ENCODE data around the gene ZNF408.

ZNF408 gene

DNA sequence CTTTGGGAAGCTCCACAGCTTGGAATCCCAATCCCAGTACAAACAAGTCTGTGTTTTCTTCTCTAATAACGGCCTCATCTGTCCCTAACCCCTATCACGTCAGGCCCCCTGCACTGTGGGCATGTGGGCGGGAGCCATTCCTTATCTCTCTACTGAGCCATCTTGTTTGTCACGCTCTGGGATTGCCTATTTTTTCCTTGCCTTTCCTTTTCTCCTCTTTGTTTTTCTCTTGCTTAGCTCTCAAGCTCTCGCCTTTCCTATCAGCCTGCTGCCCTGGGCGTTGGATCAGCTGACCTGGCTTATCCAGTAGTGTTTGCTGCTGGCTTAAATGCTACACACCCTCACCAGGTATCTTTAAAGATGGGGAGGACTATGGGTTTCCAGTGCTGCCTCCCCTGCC is 36.2 kb upstream of the ZNF408 start:
- H2BK120ac ChIP-seq (ENCODE audit: low read depth, low read length): no peak overlapping the region
- H2AK5ac ChIP-seq (ENCODE audit: low read depth, low read length): no peak overlapping the region
- no peak overlapping the region for H2AFZ ChIP-seq (ENCODE audit: low read length)
- no peak overlapping the region for H3K4me2 ChIP-seq (ENCODE audit: insufficient read depth, low read length, poor library complexity, severe bottlenecking)
- no peak overlapping the region for H3K23ac ChIP-seq (ENCODE audit: low read depth, low read length, poor library complexity)
- no peak overlapping the region for H3K27ac ChIP-seq (replicated peaks; ENCODE audit: low read length)
- WGBS, 2 donors (ENCODE audit: extremely low coverage in 2 of 2, insufficient read length in 2 of 2, insufficient replicate concordance in 1 of 2): no CpG with 5 or more reads among the region's 6 CpGs
- H3K27me3 ChIP-seq (ENCODE audit: control insufficient read depth in 3 of 3, insufficient read depth in 3 of 3, low read depth in 1 of 3, low read length in 3 of 3): no peaks in the 10 kb centered on the region
- H2BK12ac ChIP-seq (ENCODE audit: low read length): no peak overlapping the region
- H3K4ac ChIP-seq (ENCODE audit: low read length): no peak overlapping the region
- H3K9ac ChIP-seq (ENCODE audit: low read depth, low read length, poor library complexity): no peak overlapping the region
- no peak overlapping the region for H4K91ac ChIP-seq (ENCODE audit: low read depth, low read length, poor library complexity)
- no peak overlapping the region for H3K18ac ChIP-seq (ENCODE audit: low read length)
- no peaks in the 10 kb centered on the region for H3K79me1 ChIP-seq (ENCODE audit: low read depth, low read length)
- no peak overlapping the region for H2BK5ac ChIP-seq (ENCODE audit: low read length)
- DNase-seq (ENCODE audit: low spot score): no peak
- peaks cover 38 to 92% of the 10 kb centered on the region in 2 donors for H3K36me3 ChIP-seq (replicated peaks in 1 of 2; ENCODE audit: control insufficient read depth in 2 of 2, insufficient read depth in 2 of 2, low read length in 2 of 2)
- H3K4me1 ChIP-seq (ENCODE audit: control insufficient read depth in 2 of 2, insufficient read depth in 1 of 2, low read depth in 1 of 2, low read length in 2 of 2): no peaks in the 10 kb centered on the region
- no peak overlapping the region for H2BK15ac ChIP-seq (ENCODE audit: low read length)
- H3K4me3 ChIP-seq (ENCODE audit: low read length in 2 of 2): no peak overlapping the region
- H4K8ac ChIP-seq (ENCODE audit: low read depth, low read length): no peak overlapping the region
- H3K9me3 ChIP-seq (replicated peaks in 1 of 2; ENCODE audit: control insufficient read depth in 2 of 2, insufficient read depth in 1 of 2, low read depth in 1 of 2, low read length in 2 of 2): peaks cover 0 to 3% of the 10 kb centered on the region in 2 donors
- no peak overlapping the region for H3K14ac ChIP-seq (ENCODE audit: low read length)

DNA sequence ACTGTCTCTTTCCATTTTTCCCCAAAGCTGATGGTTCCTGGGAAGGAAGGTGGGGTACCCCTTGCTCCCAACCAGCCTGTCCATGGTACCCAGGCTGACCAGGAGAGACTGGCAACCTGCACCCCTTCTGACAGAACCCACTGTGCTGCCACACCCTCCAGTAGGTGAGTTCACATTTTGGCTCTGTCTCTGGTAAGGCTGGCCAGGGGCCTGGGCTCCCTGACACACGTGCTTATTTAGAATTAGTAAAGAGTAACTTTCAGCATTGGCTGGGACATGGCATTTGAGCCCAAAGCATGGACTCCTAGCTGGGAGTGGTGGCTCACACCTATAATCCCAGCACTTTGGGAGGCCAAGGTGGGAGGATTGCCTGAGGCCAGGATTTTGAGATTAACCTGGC is 35.5 kb upstream of the ZNF408 start:
- Histone ChIP-seq H3K4me2 (ENCODE audit: insufficient read depth, low read length, poor library complexity, severe bottlenecking) (no peak overlapping the region), H3K27me3 (ENCODE audit: control insufficient read depth in 3 of 3, insufficient read depth in 3 of 3, low read depth in 1 of 3, low read length in 3 of 3) (no peaks in the 10 kb centered on the region), H3K18ac (ENCODE audit: low read length) (no peak overlapping the region), H3K23ac (ENCODE audit: low read depth, low read length, poor library complexity) (no peak overlapping the region), H2BK15ac (ENCODE audit: low read length) (no peak overlapping the region), H3K79me1 (ENCODE audit: low read depth, low read length) (no peaks in the 10 kb centered on the region), H4K8ac (ENCODE audit: low read depth, low read length) (no peak overlapping the region), H2BK120ac (ENCODE audit: low read depth, low read length) (no peak overlapping the region), H4K91ac (ENCODE audit: low read depth, low read length, poor library complexity) (no peak overlapping the region), H3K4me1 (ENCODE audit: control insufficient read depth in 2 of 2, insufficient read depth in 1 of 2, low read depth in 1 of 2, low read length in 2 of 2) (no peaks in the 10 kb centered on the region), H3K27ac (replicated peaks; ENCODE audit: low read length) (no peak overlapping the region), H2AFZ (ENCODE audit: low read length) (no peak overlapping the region), H2BK12ac (ENCODE audit: low read length) (no peak overlapping the region), H3K9me3 (replicated peaks in 1 of 2; ENCODE audit: control insufficient read depth in 2 of 2, insufficient read depth in 1 of 2, low read depth in 1 of 2, low read length in 2 of 2) (peaks cover 0 to 3% of the 10 kb centered on the region in 2 donors), H3K36me3 (replicated peaks in 1 of 2; ENCODE audit: control insufficient read depth in 2 of 2, insufficient read depth in 2 of 2, low read length in 2 of 2) (peaks cover 38 to 93% of the 10 kb centered on the region in 2 donors), H2AK5ac (ENCODE audit: low read depth, low read length) (no peak overlapping the region), H3K9ac (ENCODE audit: low read depth, low read length, poor library complexity) (no peak overlapping the region), H2BK5ac (ENCODE audit: low read length) (no peak overlapping the region), H3K4ac (ENCODE audit: low read length) (no peak overlapping the region), H3K4me3 (ENCODE audit: low read length in 2 of 2) (no peak overlapping the region), H3K14ac (ENCODE audit: low read length) (no peak overlapping the region)
- no peak for DNase-seq (ENCODE audit: low spot score)
- no CpG with 5 or more reads among the region's 1 CpG for WGBS, 2 donors (ENCODE audit: extremely low coverage in 2 of 2, insufficient read length in 2 of 2, insufficient replicate concordance in 1 of 2)

DNA sequence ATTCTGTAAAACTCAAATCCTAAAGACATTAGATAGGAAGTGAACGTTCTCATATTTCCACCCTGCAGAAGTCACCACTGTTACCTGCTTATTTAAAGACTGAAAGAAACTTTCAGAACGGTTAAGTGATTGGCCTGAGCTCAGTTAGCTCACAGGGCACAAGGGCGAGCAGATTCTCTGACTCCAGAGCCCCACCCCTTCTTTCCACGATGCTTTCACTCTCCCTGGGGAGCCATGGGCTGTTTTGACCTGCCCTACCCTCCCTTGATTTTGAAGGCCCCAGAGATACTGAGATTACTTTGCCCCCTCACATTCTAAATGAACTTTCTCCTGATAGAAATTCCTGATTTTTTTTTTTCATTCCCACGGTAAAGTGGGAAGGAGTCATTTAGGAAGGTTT is 34.3 kb upstream of the ZNF408 start:
- DNase-seq (ENCODE audit: low spot score): no peak
- WGBS, 2 donors (ENCODE audit: extremely low coverage in 2 of 2, insufficient read length in 2 of 2, insufficient replicate concordance in 1 of 2): no CpG with 5 or more reads among the region's 5 CpGs
- H3K4ac ChIP-seq (ENCODE audit: low read length): no peak overlapping the region
- H2AK5ac ChIP-seq (ENCODE audit: low read depth, low read length): no peak overlapping the region
- H2BK5ac ChIP-seq (ENCODE audit: low read length): no peak overlapping the region
- H3K4me1 ChIP-seq (ENCODE audit: control insufficient read depth in 2 of 2, insufficient read depth in 1 of 2, low read depth in 1 of 2, low read length in 2 of 2): no peaks in the 10 kb centered on the region
- H3K4me2 ChIP-seq (ENCODE audit: insufficient read depth, low read length, poor library complexity, severe bottlenecking): no peak overlapping the region
- no peak overlapping the region for H2BK12ac ChIP-seq (ENCODE audit: low read length)
- no peaks in the 10 kb centered on the region for H3K27me3 ChIP-seq (ENCODE audit: control insufficient read depth in 3 of 3, insufficient read depth in 3 of 3, low read depth in 1 of 3, low read length in 3 of 3)
- no peak overlapping the region for H2AFZ ChIP-seq (ENCODE audit: low read length)
- no peak overlapping the region for H3K18ac ChIP-seq (ENCODE audit: low read length)
- no peak overlapping the region for H2BK15ac ChIP-seq (ENCODE audit: low read length)
- no peak overlapping the region for H2BK120ac ChIP-seq (ENCODE audit: low read depth, low read length)
- H3K9ac ChIP-seq (ENCODE audit: low read depth, low read length, poor library complexity): no peak overlapping the region
- peaks cover 40 to 97% of the 10 kb centered on the region in 2 donors for H3K36me3 ChIP-seq (replicated peaks in 1 of 2; ENCODE audit: control insufficient read depth in 2 of 2, insufficient read depth in 2 of 2, low read length in 2 of 2)
- no peak overlapping the region for H4K8ac ChIP-seq (ENCODE audit: low read depth, low read length)
- H4K91ac ChIP-seq (ENCODE audit: low read depth, low read length, poor library complexity): no peak overlapping the region
- H3K9me3 ChIP-seq (replicated peaks in 1 of 2; ENCODE audit: control insufficient read depth in 2 of 2, insufficient read depth in 1 of 2, low read depth in 1 of 2, low read length in 2 of 2): peaks cover 0 to 3% of the 10 kb centered on the region in 2 donors
- H3K27ac ChIP-seq (replicated peaks; ENCODE audit: low read length): no peak overlapping the region
- H3K79me1 ChIP-seq (ENCODE audit: low read depth, low read length): no peaks in the 10 kb centered on the region
- no peak overlapping the region for H3K23ac ChIP-seq (ENCODE audit: low read depth, low read length, poor library complexity)
- no peak overlapping the region for H3K14ac ChIP-seq (ENCODE audit: low read length)
- H3K4me3 ChIP-seq (ENCODE audit: low read length in 2 of 2): no peak overlapping the region

DNA sequence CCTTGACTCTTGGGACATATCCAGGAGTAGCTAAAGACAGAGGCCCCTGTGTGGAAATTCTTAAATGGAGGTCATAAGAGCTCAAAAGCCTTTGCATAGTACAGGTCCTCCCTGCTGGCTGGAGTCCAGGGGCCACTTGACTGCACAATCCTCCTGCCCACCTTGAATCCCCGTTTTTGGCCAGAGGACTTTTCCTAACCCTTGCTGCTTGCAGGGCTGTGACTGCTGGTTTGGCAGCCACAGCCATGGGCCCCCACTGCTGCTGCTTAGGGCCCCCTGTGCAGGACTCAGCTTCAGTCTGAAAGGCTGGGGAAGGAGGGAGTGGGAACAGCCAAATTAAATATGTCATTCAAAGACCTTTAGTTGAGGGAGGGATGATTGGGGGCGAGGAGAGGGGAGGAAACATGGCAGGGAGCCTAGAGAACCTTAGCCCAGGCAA is 33.8 kb upstream of the ZNF408 start:
- Histone ChIP-seq H2AFZ (ENCODE audit: low read length) (no peak overlapping the region), H3K23ac (ENCODE audit: low read depth, low read length, poor library complexity) (no peak overlapping the region), H3K9me3 (replicated peaks in 1 of 2; ENCODE audit: control insufficient read depth in 2 of 2, insufficient read depth in 1 of 2, low read depth in 1 of 2, low read length in 2 of 2) (peaks cover 0 to 3% of the 10 kb centered on the region in 2 donors), H2BK120ac (ENCODE audit: low read depth, low read length) (no peak overlapping the region), H3K4ac (ENCODE audit: low read length) (no peak overlapping the region), H2AK5ac (ENCODE audit: low read depth, low read length) (no peak overlapping the region), H2BK5ac (ENCODE audit: low read length) (no peak overlapping the region), H3K4me3 (ENCODE audit: low read length in 2 of 2) (no peak overlapping the region), H3K4me2 (ENCODE audit: insufficient read depth, low read length, poor library complexity, severe bottlenecking) (no peak overlapping the region), H3K79me1 (ENCODE audit: low read depth, low read length) (no peaks in the 10 kb centered on the region), H4K8ac (ENCODE audit: low read depth, low read length) (no peak overlapping the region), H2BK15ac (ENCODE audit: low read length) (no peak overlapping the region), H3K27ac (replicated peaks; ENCODE audit: low read length) (no peak overlapping the region), H3K9ac (ENCODE audit: low read depth, low read length, poor library complexity) (no peak overlapping the region), H3K18ac (ENCODE audit: low read length) (no peak overlapping the region), H3K36me3 (replicated peaks in 1 of 2; ENCODE audit: control insufficient read depth in 2 of 2, insufficient read depth in 2 of 2, low read length in 2 of 2) (peaks cover 41 to 96% of the 10 kb centered on the region in 2 donors), H3K4me1 (ENCODE audit: control insufficient read depth in 2 of 2, insufficient read depth in 1 of 2, low read depth in 1 of 2, low read length in 2 of 2) (no peaks in the 10 kb centered on the region), H4K91ac (ENCODE audit: low read depth, low read length, poor library complexity) (no peak overlapping the region), H3K14ac (ENCODE audit: low read length) (no peak overlapping the region), H2BK12ac (ENCODE audit: low read length) (no peak overlapping the region), H3K27me3 (ENCODE audit: control insufficient read depth in 3 of 3, insufficient read depth in 3 of 3, low read depth in 1 of 3, low read length in 3 of 3) (no peaks in the 10 kb centered on the region)
- no CpG with 5 or more reads among the region's 2 CpGs for WGBS, 2 donors (ENCODE audit: extremely low coverage in 2 of 2, insufficient read length in 2 of 2, insufficient replicate concordance in 1 of 2)
- no peak for DNase-seq (ENCODE audit: low spot score)
